ENCODE measurements around the gene PTGES3L. TPM values are rescaled to one million over a fixed set of nuclear protein-coding genes. Genes with fewer than 3 reads are reported as not detected.

Gene PTGES3L
- total and polyA plus RNA-seq, 2 of the 13 experiments (the other 11 are each of a cell fraction or from before 2014, with no cell fraction given), result 1.2 to 2.9 TPM

- TF ChIP-seq ZNF687 (CRISPR knock-in tag; IDR thresholded peaks at IDR 0.05), result peak; percentile 71
- TF ChIP-seq ZNF816 (CRISPR knock-in tag; IDR thresholded peaks at IDR 0.05; ENCODE audit: borderline replicate concordance), result peak; percentile 55; the same call in 1 of the 2 replicates
- no peak for TF ChIP-seq NFE2L2 (IDR thresholded peaks at IDR 0.05; ENCODE audit: low read length)
- TF ChIP-seq SPEN (CRISPR knock-in tag; IDR thresholded peaks at IDR 0.05; ENCODE audit: low read depth), result peak; percentile 38
- no peak for TF ChIP-seq ZSCAN20 (CRISPR knock-in tag; IDR thresholded peaks at IDR 0.05; ENCODE audit: borderline replicate concordance)
- TF ChIP-seq DR1 (CRISPR knock-in tag; IDR thresholded peaks at IDR 0.05), result 0 out of 2 replicates have a peak, but pooled peaks have one; percentile 48
- TF ChIP-seq PBX2 (CRISPR knock-in tag; IDR thresholded peaks at IDR 0.05), result no peak
- TF ChIP-seq MED8 (CRISPR knock-in tag; IDR thresholded peaks at IDR 0.05; ENCODE audit: insufficient replicate concordance), result no peak
- TF ChIP-seq SMAD3 (CRISPR knock-in tag; IDR thresholded peaks at IDR 0.05), result no peak
- TF ChIP-seq ZNF275 (CRISPR knock-in tag; IDR thresholded peaks at IDR 0.05; ENCODE audit: borderline replicate concordance), result 0 out of 2 replicates have a peak, but pooled peaks have one; percentile 50
- 0 out of 2 replicates have a peak, but pooled peaks have one; percentile 23 for TF ChIP-seq ZBTB1 (CRISPR knock-in tag; IDR thresholded peaks at IDR 0.05; ENCODE audit: borderline replicate concordance)
- TF ChIP-seq ZBTB7A (CRISPR knock-in tag; IDR thresholded peaks at IDR 0.05), result 0 out of 2 replicates have a peak, but pooled peaks have one; percentile 28
- TF ChIP-seq KAT8 (CRISPR knock-in tag; IDR thresholded peaks at IDR 0.05), result 0 out of 2 replicates have a peak, but pooled peaks have one; percentile 61
- no peak for TF ChIP-seq SP2 (CRISPR knock-in tag; IDR thresholded peaks at IDR 0.05)
Measured at GRCh38 chr17:42979511-42980273, at the start of gene PTGES3L (continued).

Measured in HepG2 (cell line).